Stimulated activated naive CD8-positive, alpha-beta T cell treated with anti-CD3 and anti-CD28 coated beads, Interleukin-15, amount 100 ng/mL, for 72 hours (primary cell): ENCODE measurements around the gene TMED9.
A peak's percentile ranks its signal among the peaks of the same experiment; 100 is the strongest.

ENCODE experiments used
- ATAC-seq: fragments of 150-1000 bp; cut with Tn5 transposase; 2 replicates; pipeline ENCODE4 v1.10.0; 2021; ENCODE audit warnings: mild to moderate bottlenecking, moderate library complexity
- DNase-seq, 2 donors: peaks; one replicate each; pipeline ENCODE4 v3.0.0; 2021 to 2022
- H3K27ac Mint-ChIP-seq, 2 donors: one replicate each; pipeline ENCODE4 v1.8.0; 2022; ENCODE audit warnings: mild to moderate bottlenecking in 2 of 2, mixed read lengths in 2 of 2, moderate library complexity in 2 of 2
- H3K27me3 Mint-ChIP-seq: one replicate; pipeline ENCODE4 v1.8.0; 2022; ENCODE audit warnings: mixed read lengths
- H3K4me1 Mint-ChIP-seq: one replicate; pipeline ENCODE4 v1.8.0; 2022; ENCODE audit warnings: mild to moderate bottlenecking, mixed read lengths
- H3K4me3 Mint-ChIP-seq, 2 donors: one replicate each; pipeline ENCODE4 v1.8.0; 2022; ENCODE audit warnings: mild to moderate bottlenecking in 2 of 2, mixed read lengths in 2 of 2, moderate library complexity in 1 of 2
- H3K9me3 Mint-ChIP-seq, 2 donors: one replicate each; pipeline ENCODE4 v1.8.0; 2022; ENCODE audit warnings: mixed read lengths in 2 of 2

TMED9 gene

GRCh38 chr5:177592010-177592834 lies at the start of gene TMED9:
TSS of gene TMED9 (plus strand) at chr5:177592203. CDS start at chr5:177592215, 12 bp downstream.
- peak within 1 kb of the TSS; percentile 97 to 99 for H3K4me3 Mint-ChIP-seq
- peak within 1 kb of the TSS; percentile 99 to 100 for H3K27ac Mint-ChIP-seq
- H3K4me1 Mint-ChIP-seq, result peaks cover 57% of the 10 kb centered on the region
- peaks cover 17% of the 10 kb centered on the region for H3K27me3 Mint-ChIP-seq
- no peaks in the 10 kb centered on the region for H3K9me3 Mint-ChIP-seq
- ATAC-seq, result peak; percentile 96
- DNase-seq, result peak; percentile 87 to 88

DNA sequence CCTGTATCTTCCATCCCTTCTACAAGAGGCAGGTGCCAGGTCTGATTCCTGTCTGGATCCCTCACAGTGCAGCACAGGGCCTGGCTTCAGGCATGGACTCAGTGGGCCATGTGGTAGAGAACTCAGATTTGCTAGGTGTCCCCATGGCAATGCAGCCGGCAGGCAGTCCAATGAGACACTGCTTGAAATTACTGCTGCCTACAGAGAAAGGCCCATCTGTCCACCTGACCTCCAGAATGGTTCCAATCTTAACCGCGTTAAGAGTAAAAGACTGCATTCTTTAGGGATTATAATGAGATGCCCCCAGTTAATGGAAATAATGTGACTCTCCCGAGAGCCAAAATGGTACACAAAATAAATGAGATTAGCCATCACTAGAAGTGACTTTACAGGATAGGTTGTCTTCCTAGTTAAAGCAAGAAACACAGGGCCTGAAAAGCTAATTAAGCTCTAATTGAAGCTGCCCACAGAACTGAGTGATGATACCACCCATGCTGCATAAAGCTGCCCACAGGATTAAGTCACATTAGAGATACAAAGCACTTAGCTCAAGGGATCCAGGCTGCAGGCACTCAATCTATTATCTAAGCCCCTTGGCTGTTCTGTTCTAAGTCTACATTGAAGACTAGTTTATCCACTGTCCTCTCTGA lies 49.1 kb upstream of the TMED9 start:
- DNase-seq, result no peak
- Mint-ChIP-seq H3K4me1 (peaks cover 11% of the 10 kb centered on the region), H3K9me3 (no peaks in the 10 kb centered on the region), H3K27me3 (no peaks in the 10 kb centered on the region), H3K27ac (no peak overlapping the region), H3K4me3 (no peak overlapping the region)
- ATAC-seq, result no peak

DNA sequence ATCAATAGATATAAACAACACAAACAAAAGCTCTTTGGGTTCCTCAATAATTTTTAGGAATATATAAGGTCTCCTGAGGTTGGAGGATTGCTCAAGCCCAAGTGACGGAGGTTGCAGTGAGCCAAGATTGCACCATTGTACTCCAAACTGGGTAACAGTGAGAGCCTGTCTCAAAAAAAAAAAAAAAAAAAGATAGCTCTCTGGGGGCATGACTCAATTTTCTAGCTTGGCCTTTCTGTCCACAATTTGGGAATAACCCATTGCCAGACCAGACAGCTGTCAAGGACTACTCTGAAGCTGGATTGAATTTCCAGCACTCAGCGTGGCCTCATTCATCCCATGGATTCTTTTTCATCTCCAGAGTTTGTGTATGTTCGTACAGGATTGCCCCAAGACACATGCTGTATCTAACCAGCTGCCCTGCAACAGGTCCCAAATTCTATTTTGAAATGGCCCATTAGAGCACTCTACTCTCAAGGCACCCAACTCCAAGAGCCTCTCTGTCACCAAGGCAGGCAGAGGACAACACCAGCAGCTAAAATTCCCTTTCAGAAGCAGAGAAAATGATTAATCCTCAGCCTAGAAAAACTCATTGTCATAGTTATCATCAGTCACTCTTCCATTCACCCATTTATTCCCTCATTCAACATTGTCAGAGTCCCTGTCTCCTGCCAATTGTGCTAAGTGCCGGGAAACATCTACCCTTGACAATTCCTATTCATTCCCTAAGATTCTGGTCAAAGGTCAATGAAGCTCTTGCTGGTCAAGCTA lies 46.3 kb upstream of the TMED9 start:
- Mint-ChIP-seq H3K27ac (no peak overlapping the region), H3K4me1 (peaks cover 11% of the 10 kb centered on the region), H3K27me3 (no peaks in the 10 kb centered on the region), H3K9me3 (no peaks in the 10 kb centered on the region), H3K4me3 (no peak overlapping the region)
- no peak for DNase-seq
- ATAC-seq, result no peak

GRCh38 chr5:177546258-177546741 lies 45.7 kb upstream of the TMED9 start:
- ATAC-seq (no peak), DNase-seq (no peak)
- Mint-ChIP-seq H3K4me1 (peaks cover 11% of the 10 kb centered on the region), H3K27ac (no peak overlapping the region), H3K27me3 (no peaks in the 10 kb centered on the region), H3K4me3 (no peak overlapping the region), H3K9me3 (no peaks in the 10 kb centered on the region)

DNA sequence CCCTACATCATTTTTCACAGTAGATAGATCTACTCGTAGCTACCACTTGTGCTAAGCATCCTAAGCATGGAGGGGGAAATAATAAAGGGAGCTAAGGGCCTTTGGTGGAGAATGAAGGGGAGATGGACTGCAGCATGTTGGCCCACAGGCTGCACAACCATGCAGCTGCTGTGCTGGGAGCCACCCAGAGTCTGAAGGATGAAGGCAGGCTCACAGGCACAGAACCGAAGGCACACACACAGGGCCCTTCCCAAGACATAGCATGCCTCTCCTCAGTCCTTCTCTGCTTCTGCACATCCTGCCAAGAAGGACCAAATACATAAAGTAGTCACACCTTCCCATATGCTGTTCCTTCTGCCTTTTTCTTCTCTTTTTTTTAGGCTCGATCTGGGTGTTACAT lies 44.3 kb upstream of the TMED9 start:
- Mint-ChIP-seq H3K27ac (no peak overlapping the region), H3K4me3 (no peak overlapping the region), H3K4me1 (peaks cover 21% of the 10 kb centered on the region), H3K9me3 (no peaks in the 10 kb centered on the region), H3K27me3 (no peaks in the 10 kb centered on the region)
- no peak for DNase-seq
- ATAC-seq, result no peak

- DNase-seq, result no peak
- no peak overlapping the region for H3K27ac Mint-ChIP-seq
- H3K27me3 Mint-ChIP-seq, result no peaks in the 10 kb centered on the region
- ATAC-seq, result no peak
- peaks cover 29% of the 10 kb centered on the region for H3K4me1 Mint-ChIP-seq
- no peak overlapping the region for H3K4me3 Mint-ChIP-seq
- H3K9me3 Mint-ChIP-seq, result no peaks in the 10 kb centered on the region
Observed at GRCh38 chr5:177548495-177548894, 43.5 kb upstream of the TMED9 start.

DNA sequence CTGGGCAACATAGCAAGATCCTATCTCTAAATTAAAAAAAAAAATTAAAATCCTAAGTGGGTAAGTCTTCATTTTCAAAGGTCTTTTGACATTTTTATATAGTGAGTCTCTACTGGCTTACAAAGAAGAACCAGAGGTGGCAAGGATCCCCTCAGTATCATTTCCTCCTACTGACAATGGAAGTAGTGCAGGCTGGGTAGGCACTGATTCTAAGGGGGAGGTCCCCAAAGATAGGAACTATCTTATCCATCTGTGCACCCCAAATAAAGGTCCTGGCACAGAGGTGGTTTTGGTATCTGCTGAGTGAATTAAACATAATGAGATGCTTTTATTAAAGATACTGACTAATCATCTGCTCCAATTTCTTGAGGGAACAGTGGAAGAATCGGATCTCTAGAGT lies 41.9 kb upstream of the TMED9 start:
- no peaks in the 10 kb centered on the region for H3K9me3 Mint-ChIP-seq
- no peak overlapping the region for H3K4me3 Mint-ChIP-seq
- ATAC-seq (no peak), DNase-seq (no peak)
- H3K27ac Mint-ChIP-seq, result no peak overlapping the region
- H3K4me1 Mint-ChIP-seq, result peaks cover 37% of the 10 kb centered on the region
- no peaks in the 10 kb centered on the region for H3K27me3 Mint-ChIP-seq

DNA sequence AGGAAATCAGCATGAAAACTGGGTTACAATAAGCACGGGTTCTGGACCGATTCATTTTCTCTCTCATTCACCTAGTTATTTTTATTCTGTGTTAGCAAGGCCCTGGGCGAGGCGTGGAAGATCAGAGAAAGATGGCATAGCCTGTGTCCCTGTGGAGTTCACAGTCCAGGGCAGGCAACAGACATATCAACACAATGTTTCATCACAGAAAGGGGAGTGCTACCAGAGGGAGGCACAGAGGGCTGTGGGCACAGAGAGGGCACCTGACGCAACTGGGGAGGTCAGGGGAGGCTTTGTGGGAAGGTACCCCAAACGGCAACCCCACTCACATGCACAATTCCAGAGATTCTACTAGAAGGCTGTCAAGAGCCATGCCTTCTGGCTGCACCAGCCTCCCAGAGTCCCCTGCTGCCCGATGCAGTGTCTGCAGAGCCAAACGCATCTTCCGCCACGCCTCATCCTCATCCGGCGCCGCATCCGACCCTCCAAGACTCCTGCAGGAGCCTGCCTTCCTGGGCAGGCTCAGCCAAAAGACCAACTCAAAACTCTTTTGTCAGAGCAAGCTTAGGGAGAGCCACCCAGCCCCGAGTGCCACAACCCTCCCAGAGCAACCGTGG lies 39.1 kb upstream of the TMED9 start:
- ATAC-seq, result no peak
- Mint-ChIP-seq H3K27me3 (no peaks in the 10 kb centered on the region), H3K27ac (peak overlapping the region in 1 of 2 donors; percentile 79), H3K4me1 (peaks cover 29% of the 10 kb centered on the region), H3K9me3 (no peaks in the 10 kb centered on the region), H3K4me3 (peak overlapping the region; percentile 86 to 89)
- no peak for DNase-seq

GRCh38 chr5:177553671-177554429 lies 38.2 kb upstream of the TMED9 start:
- DNase-seq (peak; percentile 46), ATAC-seq (peak; percentile 65)
- Mint-ChIP-seq H3K4me1 (peaks cover 29% of the 10 kb centered on the region), H3K4me3 (peak overlapping the region; percentile 86 to 89), H3K27me3 (no peaks in the 10 kb centered on the region), H3K9me3 (no peaks in the 10 kb centered on the region), H3K27ac (peak overlapping the region in 1 of 2 donors; percentile 78)

DNA sequence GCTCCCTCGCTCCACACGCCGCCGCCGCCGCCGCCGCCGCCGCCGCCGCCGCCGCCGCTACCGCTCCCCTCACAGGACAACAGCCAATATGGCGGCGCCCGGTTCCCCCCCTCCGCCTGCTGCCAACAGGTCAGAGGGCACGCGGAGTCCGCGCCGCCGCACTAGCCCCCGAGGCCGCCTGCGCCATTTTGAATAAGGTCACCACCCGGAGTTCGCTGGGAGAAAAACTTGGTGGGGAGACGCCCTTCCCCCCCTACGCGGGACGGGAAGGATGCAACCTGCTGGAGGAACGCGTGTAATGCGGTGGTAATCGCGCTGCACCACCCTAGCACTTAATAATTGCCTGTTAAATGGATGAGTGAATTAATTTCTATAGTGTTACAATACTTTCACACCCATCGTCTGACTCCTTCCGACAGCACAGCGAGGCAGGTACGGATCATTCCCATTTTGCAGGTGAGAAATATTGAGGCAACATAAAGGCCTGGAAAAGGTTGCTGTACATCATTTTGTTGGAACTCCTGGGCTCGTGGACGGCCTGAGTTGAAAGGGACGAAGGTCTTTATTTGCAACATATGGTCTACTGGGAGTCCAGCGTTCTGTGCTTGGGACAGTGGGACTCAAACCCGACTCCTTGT lies 37.4 kb upstream of the TMED9 start, which contains the start of gene FAM193B:
Gene FAM193B, minus strand, starts transcription at position 90 of the 638 bp plus-strand sequence. CDS start 105 bp downstream, outside the sequence.
- DNase-seq, result peak; percentile 93 to 97
- H3K4me3 Mint-ChIP-seq, result peak within 1 kb of the TSS; percentile 89 to 91
- H3K4me1 Mint-ChIP-seq, result peaks cover 29% of the 10 kb centered on the region
- no peaks in the 10 kb centered on the region for H3K27me3 Mint-ChIP-seq
- H3K27ac Mint-ChIP-seq, result peak within 1 kb of the TSS; percentile 94 to 95
- H3K9me3 Mint-ChIP-seq, result no peaks in the 10 kb centered on the region
- ATAC-seq, result peak; percentile 98

GRCh38 chr5:177555228-177555627 lies 36.8 kb upstream of the TMED9 start:
- peaks cover 29% of the 10 kb centered on the region for H3K4me1 Mint-ChIP-seq
- no peak for ATAC-seq

DNA sequence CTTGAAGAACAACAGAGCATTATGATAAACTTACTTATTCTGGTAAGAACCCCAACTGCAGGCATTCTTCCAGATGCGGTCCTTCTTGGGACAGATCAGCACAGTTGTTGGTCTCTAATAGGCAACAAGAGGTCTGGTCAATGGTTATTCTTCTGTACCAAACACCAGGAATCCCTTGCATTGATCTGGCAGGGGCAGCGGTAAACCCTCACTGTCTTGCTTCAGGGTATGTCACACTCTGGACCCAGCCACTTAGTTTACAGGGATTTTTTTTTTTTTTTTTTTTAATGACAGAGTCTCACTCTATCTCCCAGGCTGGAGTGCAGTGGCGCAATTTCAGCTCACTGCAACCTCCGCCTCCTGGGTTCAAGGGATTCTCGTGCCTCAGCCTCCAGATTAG lies 36.3 kb upstream of the TMED9 start:
- DNase-seq (no peak), ATAC-seq (no peak)
- no peaks in the 10 kb centered on the region for H3K27me3 Mint-ChIP-seq
- H3K27ac Mint-ChIP-seq, result no peak overlapping the region
- peak overlapping the region; percentile 10 to 89 for H3K4me3 Mint-ChIP-seq
- H3K9me3 Mint-ChIP-seq, result no peaks in the 10 kb centered on the region
- peaks cover 29% of the 10 kb centered on the region for H3K4me1 Mint-ChIP-seq

More at GRCh38 chr5:177555228-177555627, 36.8 kb upstream of the TMED9 start:
- DNase-seq, result no peak
- Mint-ChIP-seq H3K27me3 (no peaks in the 10 kb centered on the region), H3K27ac (peak overlapping the region in 1 of 2 donors; percentile 95), H3K9me3 (no peaks in the 10 kb centered on the region), H3K4me3 (peak overlapping the region; percentile 89 to 91)

GRCh38 chr5:177557041-177557647 lies 34.9 kb upstream of the TMED9 start:
- Mint-ChIP-seq H3K4me1 (peaks cover 25% of the 10 kb centered on the region), H3K27me3 (no peaks in the 10 kb centered on the region), H3K4me3 (no peak overlapping the region), H3K27ac (no peak overlapping the region), H3K9me3 (no peaks in the 10 kb centered on the region)
- no peak for ATAC-seq
- no peak for DNase-seq

DNA sequence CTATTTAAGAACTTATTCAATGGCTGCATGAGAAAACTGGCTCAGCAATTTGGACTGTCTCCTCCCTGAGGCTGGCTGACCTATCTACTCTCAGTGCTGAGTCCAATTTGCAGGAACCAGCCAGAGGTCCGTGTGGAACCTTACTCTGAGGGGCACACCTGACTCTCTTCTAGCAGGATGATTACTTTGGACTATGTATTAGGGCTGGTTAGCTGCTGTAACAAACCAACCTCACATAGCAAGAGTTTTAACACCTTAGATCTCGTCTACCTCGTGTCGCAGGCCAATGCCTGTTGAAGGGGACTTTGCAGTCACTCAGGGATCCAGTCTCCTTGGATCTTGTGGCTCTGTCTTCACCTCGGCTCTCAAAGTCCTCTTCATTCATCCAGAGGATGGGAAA lies 34.2 kb upstream of the TMED9 start:
- Mint-ChIP-seq H3K9me3 (no peaks in the 10 kb centered on the region), H3K27ac (no peak overlapping the region), H3K4me3 (no peak overlapping the region), H3K27me3 (no peaks in the 10 kb centered on the region), H3K4me1 (peaks cover 19% of the 10 kb centered on the region)
- ATAC-seq (no peak), DNase-seq (no peak)
